Ishikawa (cell line): ENCODE results near the gene ESF1.

ENCODE experiments used
- CEBPB ChIP-seq: IDR thresholded peaks from 2 replicates; pipeline ENCODE4 v1.6.1; 2012
- CREB1 ChIP-seq: IDR thresholded peaks from 2 replicates; pipeline ENCODE4 v1.6.1; 2012; ENCODE audit warnings: low read depth
- EGR1 ChIP-seq: IDR thresholded peaks from 2 replicates; pipeline ENCODE4 v1.6.1; 2012
- EP300 ChIP-seq: IDR thresholded peaks from 2 replicates; pipeline ENCODE4 v1.6.1; 2012; ENCODE audit warnings: borderline replicate concordance
- FOXM1 ChIP-seq: IDR thresholded peaks from 2 replicates; pipeline ENCODE4 v1.6.1; 2012; ENCODE audit warnings: low read depth, borderline replicate concordance
- MAX ChIP-seq: IDR thresholded peaks from 2 replicates; pipeline ENCODE4 v1.6.1; 2012
- NFIC ChIP-seq: IDR thresholded peaks from 2 replicates; pipeline ENCODE4 v1.6.1; 2012
- RAD21 ChIP-seq: IDR thresholded peaks from 2 replicates; pipeline ENCODE4 v1.6.1; 2012; ENCODE audit warnings: low read depth
- REST ChIP-seq: IDR thresholded peaks from 2 replicates; pipeline ENCODE4 v1.6.1; 2012; ENCODE audit warnings: low read depth, mild to moderate bottlenecking
- TAF1 ChIP-seq: IDR thresholded peaks from 2 replicates; pipeline ENCODE4 v1.6.1; 2012; ENCODE audit warnings: low read depth, mild to moderate bottlenecking
- TCF12 ChIP-seq: IDR thresholded peaks from 2 replicates; pipeline ENCODE4 v1.6.1; 2012; ENCODE audit warnings: low read depth
- TEAD4 ChIP-seq: IDR thresholded peaks from 2 replicates; pipeline ENCODE4 v1.6.1; 2012
- USF1 ChIP-seq: IDR thresholded peaks from 2 replicates; pipeline ENCODE4 v1.6.1; 2012
- YY1 ChIP-seq: IDR thresholded peaks from 2 replicates; pipeline ENCODE4 v1.6.1; 2012; ENCODE audit warnings: low read depth
- ZBTB7A ChIP-seq: IDR thresholded peaks from 2 replicates; pipeline ENCODE4 v1.6.1; 2012; ENCODE audit warnings: low read depth

ESF1 gene

GRCh38 chr20:13765868-13766416 is 18.8 kb downstream of the ESF1 start:
- no peak for TF ChIP-seq EP300
- no peak for TF ChIP-seq TCF12
- TF ChIP-seq EGR1, result no peak
- TF ChIP-seq TAF1, result no peak
- no peak for TF ChIP-seq MAX
- no peak for TF ChIP-seq CREB1
- no peak for TF ChIP-seq FOXM1
- TF ChIP-seq USF1, result no peak
- TF ChIP-seq CEBPB, result no peak
- no peak for TF ChIP-seq REST
- TF ChIP-seq YY1, result no peak

- no peak for TF ChIP-seq CREB1
- no peak for TF ChIP-seq FOXM1
- TF ChIP-seq ZBTB7A, result no peak
- TF ChIP-seq RAD21, result no peak
- no peak for TF ChIP-seq NFIC
- TF ChIP-seq USF1, result no peak
- TF ChIP-seq REST, result no peak
- TF ChIP-seq EP300, result no peak
- TF ChIP-seq TAF1, result no peak
- TF ChIP-seq TCF12, result no peak
- no peak for TF ChIP-seq TEAD4
These were observed 19.4 kb downstream of the ESF1 start for GRCh38 chr20:13765299-13765698.

GRCh38 chr20:13758884-13759283 is 25.8 kb downstream of the ESF1 start:
- TF ChIP-seq TAF1, result no peak
- no peak for TF ChIP-seq USF1
- no peak for TF ChIP-seq ZBTB7A
- TF ChIP-seq FOXM1, result no peak
- no peak for TF ChIP-seq MAX
- TF ChIP-seq EP300, result no peak
- no peak for TF ChIP-seq CEBPB
- TF ChIP-seq EGR1, result no peak
- no peak for TF ChIP-seq TCF12
- TF ChIP-seq YY1, result no peak
- TF ChIP-seq RAD21, result no peak
- no peak for TF ChIP-seq CREB1
- no peak for TF ChIP-seq TEAD4
- no peak for TF ChIP-seq NFIC
- TF ChIP-seq REST, result no peak

- TF ChIP-seq REST (no peak), EGR1 (no peak), TEAD4 (no peak), TAF1 (no peak), TCF12 (no peak), RAD21 (no peak), YY1 (no peak), EP300 (no peak), MAX (no peak), CEBPB (no peak)
These were observed 28.2 kb downstream of the ESF1 start for GRCh38 chr20:13756551-13756950.
